ENCODE measurements around the gene SCRN1. TPM values are rescaled to one million over a fixed set of nuclear protein-coding genes. Genes with fewer than 3 reads are reported as not detected.

Gene SCRN1
- total RNA-seq, 1 donor from 2014 or later: 0.78 TPM

DNA sequence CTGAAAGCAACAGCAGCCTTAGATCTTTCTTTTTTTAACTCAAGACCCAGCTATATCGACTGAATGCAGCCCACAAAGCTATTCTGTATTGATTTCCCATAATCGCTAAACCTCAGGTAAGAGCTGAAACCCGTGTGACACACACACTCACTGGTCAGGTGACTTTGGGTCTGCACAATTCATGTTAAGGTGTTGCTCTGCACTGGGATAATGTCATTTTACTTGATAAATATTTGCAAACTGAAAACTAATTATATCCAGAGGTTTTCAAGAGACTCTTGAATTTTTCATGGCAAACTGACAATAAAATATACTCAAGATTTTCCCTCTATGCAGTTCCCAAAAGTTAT lies 33.1 kb downstream of the SCRN1 start:
- H3K9me3 Mint-ChIP-seq: no peaks in the 10 kb centered on the region
- no peak overlapping the region for H3K27ac Mint-ChIP-seq
- peaks cover 2% of the 10 kb centered on the region for H3K27me3 Mint-ChIP-seq (ENCODE audit: insufficient read depth)
- intact Hi-C loops (cut with micrococcal nuclease): no loop called here
- no peak overlapping the region for H3K4me3 Mint-ChIP-seq
- H3K4me1 Mint-ChIP-seq (ENCODE audit: low read depth): peaks cover 18% of the 10 kb centered on the region
- DNase-seq (ENCODE audit: low spot score): no peak
- no peaks in the 10 kb centered on the region for H3K36me3 Mint-ChIP-seq (ENCODE audit: low read depth)

- Mint-ChIP-seq H3K4me1 (ENCODE audit: low read depth) (peaks cover 18% of the 10 kb centered on the region), H3K4me3 (no peak overlapping the region), H3K27ac (no peak overlapping the region), H3K9me3 (peaks cover 3% of the 10 kb centered on the region), H3K27me3 (ENCODE audit: insufficient read depth) (peaks cover 2% of the 10 kb centered on the region), H3K36me3 (ENCODE audit: low read depth) (no peaks in the 10 kb centered on the region)
- intact Hi-C loops (cut with micrococcal nuclease): no loop called here
- DNase-seq (ENCODE audit: low spot score): no peak
Measured at GRCh38 chr7:29955799-29956486, 33.7 kb downstream of the SCRN1 start.

DNA sequence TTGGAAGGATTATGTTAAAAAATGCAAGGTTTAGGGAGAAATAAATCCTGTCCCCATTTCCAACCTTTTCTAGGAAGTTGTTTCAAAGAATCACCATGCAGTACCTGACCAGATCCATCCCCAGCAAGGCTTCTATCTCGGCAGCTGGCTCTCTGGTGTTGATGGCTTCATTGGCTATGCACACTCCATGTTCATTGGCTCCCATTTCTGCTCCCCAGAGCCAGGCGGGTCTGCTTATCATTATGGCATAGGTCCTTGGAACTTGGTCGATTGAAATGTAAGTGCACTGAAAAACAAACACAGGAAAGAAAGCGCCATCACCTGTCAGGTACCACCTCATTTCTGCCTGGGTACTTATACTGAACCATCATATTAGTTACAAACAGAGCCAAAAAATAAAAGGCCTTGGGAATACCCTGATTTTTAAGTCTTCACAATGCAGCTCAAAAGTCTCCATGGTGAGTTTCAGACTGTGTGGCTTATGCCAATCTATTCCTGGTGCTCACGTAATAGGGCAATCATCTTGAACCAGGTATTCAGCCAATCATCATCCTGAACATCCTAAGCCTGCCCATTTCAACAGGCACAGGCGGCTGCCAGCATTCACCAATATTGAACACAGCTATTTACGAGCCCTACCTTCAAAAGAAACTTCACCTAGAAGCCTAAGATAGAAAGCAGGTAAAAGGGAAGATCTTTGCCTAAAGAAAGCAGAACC lies 34.4 kb downstream of the SCRN1 start:
- no peak for DNase-seq (ENCODE audit: low spot score)
- H3K27ac Mint-ChIP-seq: no peak overlapping the region
- intact Hi-C loops (cut with micrococcal nuclease): no loop called here
- no peaks in the 10 kb centered on the region for H3K36me3 Mint-ChIP-seq (ENCODE audit: low read depth)
- peaks cover 18% of the 10 kb centered on the region for H3K4me1 Mint-ChIP-seq (ENCODE audit: low read depth)
- H3K9me3 Mint-ChIP-seq: peaks cover 3% of the 10 kb centered on the region
- peaks cover 2% of the 10 kb centered on the region for H3K27me3 Mint-ChIP-seq (ENCODE audit: insufficient read depth)
- no peak overlapping the region for H3K4me3 Mint-ChIP-seq

DNA sequence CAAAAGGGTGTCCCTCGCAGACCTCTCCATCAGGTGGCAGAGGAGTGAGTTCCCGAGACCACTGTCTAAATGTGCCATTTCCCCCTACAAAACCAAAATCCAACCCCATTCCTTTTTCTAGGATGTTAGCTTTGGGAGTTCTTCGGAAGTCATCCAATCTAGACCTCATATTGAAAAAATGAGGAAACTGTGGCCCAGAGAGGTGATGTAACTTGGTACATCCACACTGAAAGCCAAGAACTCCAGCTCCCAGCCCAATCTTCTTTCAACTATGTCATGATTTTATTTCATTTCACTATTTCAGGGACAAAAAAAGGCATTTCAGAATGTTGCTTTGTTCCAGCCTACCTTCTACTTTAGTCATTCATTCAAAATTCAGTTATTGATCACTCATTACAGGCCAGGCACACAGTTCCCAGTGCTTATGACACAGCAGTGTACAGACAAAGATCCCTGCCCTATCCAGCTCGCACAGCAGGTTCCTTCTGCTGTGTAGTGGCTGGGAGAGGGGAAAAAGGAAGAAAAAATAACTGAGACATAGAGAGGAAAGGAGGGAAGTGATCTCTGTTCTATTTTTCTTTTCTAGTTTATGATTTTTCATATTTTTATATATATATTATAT lies 35.8 kb downstream of the SCRN1 start:
- no peak for DNase-seq (ENCODE audit: low spot score)
- peaks cover 2% of the 10 kb centered on the region for H3K27me3 Mint-ChIP-seq (ENCODE audit: insufficient read depth)
- H3K27ac Mint-ChIP-seq: no peak overlapping the region
- H3K9me3 Mint-ChIP-seq: peaks cover 3% of the 10 kb centered on the region
- H3K4me3 Mint-ChIP-seq: no peak overlapping the region
- intact Hi-C loops (cut with micrococcal nuclease): no loop called here
- H3K36me3 Mint-ChIP-seq (ENCODE audit: low read depth): no peaks in the 10 kb centered on the region
- H3K4me1 Mint-ChIP-seq (ENCODE audit: low read depth): peaks cover 18% of the 10 kb centered on the region

GRCh38 chr7:29951206-29951605 lies 38.4 kb downstream of the SCRN1 start:
- Mint-ChIP-seq H3K27ac (no peak overlapping the region), H3K36me3 (ENCODE audit: low read depth) (no peaks in the 10 kb centered on the region), H3K4me1 (ENCODE audit: low read depth) (peaks cover 7% of the 10 kb centered on the region), H3K4me3 (no peak overlapping the region), H3K9me3 (peaks cover 3% of the 10 kb centered on the region), H3K27me3 (ENCODE audit: insufficient read depth) (no peaks in the 10 kb centered on the region)
- intact Hi-C loops (cut with micrococcal nuclease): no loop called here
- DNase-seq (ENCODE audit: low spot score): no peak

DNA sequence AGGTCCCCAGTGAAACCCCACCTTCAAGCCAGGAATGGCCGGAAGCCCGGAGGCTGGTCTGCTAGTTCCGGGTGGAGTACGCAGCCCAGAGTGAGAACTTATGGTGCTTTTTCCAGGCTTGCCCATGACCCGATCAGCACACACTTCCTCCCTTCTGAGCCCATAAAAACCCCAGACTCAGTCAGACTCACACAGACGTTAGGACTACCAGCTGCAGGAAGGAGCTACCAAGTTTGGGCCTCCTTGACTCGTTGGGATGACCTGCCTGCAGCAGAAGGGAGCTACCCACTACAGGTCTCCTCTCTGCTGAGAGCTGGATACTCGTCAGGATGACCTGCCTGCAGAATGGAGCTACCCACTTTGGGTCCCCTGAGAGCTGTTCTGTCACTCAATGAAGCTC lies 39.1 kb downstream of the SCRN1 start:
- intact Hi-C loops (cut with micrococcal nuclease): no loop called here
- no peak for DNase-seq (ENCODE audit: low spot score)
- H3K36me3 Mint-ChIP-seq (ENCODE audit: low read depth): no peaks in the 10 kb centered on the region
- no peak overlapping the region for H3K4me3 Mint-ChIP-seq
- no peak overlapping the region for H3K27ac Mint-ChIP-seq
- no peaks in the 10 kb centered on the region for H3K27me3 Mint-ChIP-seq (ENCODE audit: insufficient read depth)
- H3K4me1 Mint-ChIP-seq (ENCODE audit: low read depth): no peaks in the 10 kb centered on the region
- H3K9me3 Mint-ChIP-seq: peaks cover 3% of the 10 kb centered on the region

DNA sequence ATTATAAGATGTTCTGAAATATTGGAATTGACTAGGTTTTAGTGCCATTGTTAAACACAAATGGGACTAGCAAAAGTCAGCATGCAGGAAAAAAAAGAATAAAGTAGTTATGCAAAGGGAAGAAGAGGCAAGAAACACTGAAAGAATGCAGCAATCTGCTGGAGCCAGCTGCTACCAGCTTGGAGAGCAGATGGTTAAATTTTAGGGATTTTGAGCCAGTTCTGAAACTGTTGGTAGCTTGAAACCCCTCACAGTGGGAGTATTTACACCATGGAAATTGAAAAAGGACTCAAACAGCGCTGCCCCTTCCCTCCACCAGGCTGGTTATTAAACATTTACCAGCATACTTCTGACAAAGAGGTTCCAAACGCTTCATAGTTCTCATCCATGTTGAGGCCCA lies 41.0 kb downstream of the SCRN1 start:
- H3K4me3 Mint-ChIP-seq: no peak overlapping the region
- DNase-seq (ENCODE audit: low spot score): no peak
- intact Hi-C loops (cut with micrococcal nuclease): no loop called here
- no peaks in the 10 kb centered on the region for H3K4me1 Mint-ChIP-seq (ENCODE audit: low read depth)
- no peaks in the 10 kb centered on the region for H3K36me3 Mint-ChIP-seq (ENCODE audit: low read depth)
- H3K27me3 Mint-ChIP-seq (ENCODE audit: insufficient read depth): no peaks in the 10 kb centered on the region
- H3K9me3 Mint-ChIP-seq: peaks cover 3% of the 10 kb centered on the region
- H3K27ac Mint-ChIP-seq: no peak overlapping the region

DNA sequence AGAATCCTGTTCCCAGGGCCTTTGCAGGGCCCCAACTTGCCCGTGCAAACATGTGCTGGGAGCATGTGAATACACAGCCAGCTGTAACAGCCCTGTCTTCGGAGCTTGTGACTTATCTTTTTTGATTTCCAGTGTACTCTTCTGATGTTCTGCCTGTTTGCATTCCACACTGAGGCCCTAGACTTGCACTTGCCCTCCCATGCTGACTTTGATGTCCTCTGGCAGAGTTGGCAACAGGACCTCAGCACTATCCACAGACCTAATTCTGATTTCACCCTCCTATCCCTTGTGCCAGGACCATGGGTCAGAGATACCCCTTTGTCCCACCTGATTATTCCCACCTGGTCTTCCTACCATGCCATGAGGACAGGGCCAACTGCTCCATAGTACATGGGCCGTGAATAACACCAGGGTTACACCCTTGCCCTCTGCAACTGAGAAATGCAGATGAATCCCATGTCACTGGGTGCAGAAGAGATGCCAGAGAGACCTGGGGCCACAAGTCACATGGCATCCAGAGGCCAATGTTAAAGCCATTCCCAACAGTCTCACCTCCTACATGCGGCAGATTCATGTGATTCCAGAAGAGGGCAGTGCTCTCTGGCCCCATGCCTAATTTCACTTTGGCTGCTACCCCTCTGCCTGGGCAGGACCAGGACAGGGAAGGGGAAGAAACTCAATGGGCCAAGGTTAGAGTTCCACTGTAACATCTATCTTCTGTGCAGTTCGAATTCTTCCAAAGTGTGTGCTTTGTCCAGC lies 43.0 kb downstream of the SCRN1 start:
- Mint-ChIP-seq H3K27ac (no peak overlapping the region), H3K27me3 (ENCODE audit: insufficient read depth) (no peaks in the 10 kb centered on the region), H3K9me3 (peaks cover 3% of the 10 kb centered on the region), H3K4me1 (ENCODE audit: low read depth) (no peaks in the 10 kb centered on the region), H3K4me3 (no peak overlapping the region), H3K36me3 (ENCODE audit: low read depth) (no peaks in the 10 kb centered on the region)
- intact Hi-C loops (cut with micrococcal nuclease): no loop called here
- no peak for DNase-seq (ENCODE audit: low spot score)

DNA sequence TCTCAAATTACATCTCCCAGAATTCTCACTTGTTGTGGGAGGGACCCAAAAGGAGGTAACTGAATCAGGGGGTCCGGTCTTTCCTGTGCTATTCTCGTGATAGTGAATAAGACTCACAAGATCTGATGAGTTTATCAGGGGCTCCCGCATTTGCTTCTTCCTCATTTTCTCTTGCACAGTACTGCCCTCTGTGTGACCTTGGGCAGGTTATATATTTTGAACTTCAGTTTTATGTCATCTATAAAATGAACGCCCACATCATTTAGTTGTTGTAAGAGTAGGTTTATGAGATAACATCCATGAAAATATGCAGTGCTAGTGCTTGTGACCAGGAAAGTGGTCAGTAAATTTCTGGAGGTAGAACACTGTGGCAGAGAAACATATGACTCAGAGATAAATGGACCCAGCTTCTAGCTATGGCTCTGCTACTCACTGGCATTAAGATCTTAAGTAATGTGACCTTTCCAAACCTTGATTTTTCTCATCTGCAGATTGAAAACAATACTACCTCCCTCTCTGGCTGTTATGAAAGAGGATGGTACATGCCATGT lies 44.3 kb downstream of the SCRN1 start:
- H3K4me3 Mint-ChIP-seq: no peak overlapping the region
- intact Hi-C loops (cut with micrococcal nuclease): no loop called here
- H3K4me1 Mint-ChIP-seq (ENCODE audit: low read depth): no peaks in the 10 kb centered on the region
- no peak overlapping the region for H3K27ac Mint-ChIP-seq
- no peaks in the 10 kb centered on the region for H3K27me3 Mint-ChIP-seq (ENCODE audit: insufficient read depth)
- no peaks in the 10 kb centered on the region for H3K9me3 Mint-ChIP-seq
- H3K36me3 Mint-ChIP-seq (ENCODE audit: low read depth): no peaks in the 10 kb centered on the region
- DNase-seq (ENCODE audit: low spot score): no peak

DNA sequence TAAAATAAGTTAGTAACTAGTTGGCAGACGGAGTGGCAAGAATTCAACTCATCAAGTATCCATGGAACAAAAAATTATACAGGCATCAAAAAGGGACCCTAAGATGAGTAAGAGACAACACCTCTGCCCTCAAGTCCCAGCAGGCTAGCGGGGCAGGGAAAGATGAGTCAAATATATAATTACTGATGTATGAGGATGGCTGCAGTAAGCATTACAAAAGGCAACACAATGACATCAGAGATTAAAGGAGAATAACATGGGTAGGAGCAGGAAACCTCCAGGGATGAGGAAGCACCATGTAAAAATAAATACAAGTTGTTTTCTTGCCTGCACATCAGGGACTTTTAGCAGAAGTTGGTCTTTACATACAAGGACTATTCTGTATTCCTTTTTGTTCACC lies 49.4 kb downstream of the SCRN1 start:
- H3K27me3 Mint-ChIP-seq (ENCODE audit: insufficient read depth): no peaks in the 10 kb centered on the region
- no peaks in the 10 kb centered on the region for H3K36me3 Mint-ChIP-seq (ENCODE audit: low read depth)
- H3K9me3 Mint-ChIP-seq: no peaks in the 10 kb centered on the region
- intact Hi-C loops (cut with micrococcal nuclease): no loop called here
- DNase-seq (ENCODE audit: low spot score): no peak
- no peak overlapping the region for H3K4me3 Mint-ChIP-seq
- H3K27ac Mint-ChIP-seq: no peak overlapping the region
- H3K4me1 Mint-ChIP-seq (ENCODE audit: low read depth): no peaks in the 10 kb centered on the region

DNA sequence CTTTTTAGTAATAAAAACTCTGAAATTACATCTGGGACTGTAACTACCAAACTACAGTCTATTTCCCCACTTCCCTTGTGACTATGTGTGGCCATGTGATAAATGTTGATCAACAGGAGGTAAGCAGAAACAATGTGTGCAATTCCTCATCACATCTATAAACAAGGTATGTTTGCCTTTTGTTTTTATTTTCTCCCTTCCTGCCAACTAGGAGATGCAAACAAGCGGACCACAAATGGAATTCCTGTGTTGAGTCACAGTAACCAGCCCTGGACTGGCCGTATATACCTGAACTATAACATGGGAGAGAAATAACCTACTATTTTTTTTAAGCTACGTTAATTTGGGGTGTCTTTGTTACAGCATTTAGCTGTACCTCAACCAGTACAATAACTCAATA lies 52.5 kb downstream of the SCRN1 start:
- Mint-ChIP-seq H3K4me3 (no peak overlapping the region), H3K4me1 (ENCODE audit: low read depth) (no peaks in the 10 kb centered on the region), H3K9me3 (no peaks in the 10 kb centered on the region), H3K36me3 (ENCODE audit: low read depth) (no peaks in the 10 kb centered on the region), H3K27me3 (ENCODE audit: insufficient read depth) (peaks cover 3% of the 10 kb centered on the region), H3K27ac (no peak overlapping the region)
- intact Hi-C loops (cut with micrococcal nuclease): no loop called here
- DNase-seq (ENCODE audit: low spot score): no peak

DNA sequence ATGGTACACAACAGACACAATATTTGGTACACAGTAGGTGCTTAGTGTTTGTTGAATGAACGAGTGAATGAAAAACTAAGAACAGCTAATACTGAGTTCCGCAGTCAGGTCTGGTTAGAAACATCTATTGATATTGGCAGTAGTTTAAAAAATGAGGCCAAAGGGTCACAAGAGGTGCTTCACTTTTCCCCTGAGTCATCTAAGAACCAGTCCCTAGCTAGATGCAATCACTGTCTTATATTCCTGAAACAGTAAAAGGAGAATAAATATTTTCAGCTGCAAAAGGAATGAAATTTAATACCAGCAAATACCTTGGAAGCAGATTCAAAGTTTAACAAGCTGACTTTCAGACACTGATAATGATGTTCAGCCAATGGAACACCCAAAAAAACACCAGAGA lies 54.5 kb downstream of the SCRN1 start:
- H3K4me3 Mint-ChIP-seq: no peak overlapping the region
- no peaks in the 10 kb centered on the region for H3K9me3 Mint-ChIP-seq
- intact Hi-C loops (cut with micrococcal nuclease): no loop called here
- H3K27me3 Mint-ChIP-seq (ENCODE audit: insufficient read depth): peaks cover 3% of the 10 kb centered on the region
- H3K36me3 Mint-ChIP-seq (ENCODE audit: low read depth): no peaks in the 10 kb centered on the region
- H3K4me1 Mint-ChIP-seq (ENCODE audit: low read depth): no peaks in the 10 kb centered on the region
- no peak overlapping the region for H3K27ac Mint-ChIP-seq
- DNase-seq (ENCODE audit: low spot score): no peak
